Dermis microvascular lymphatic vessel endothelial cell (primary cell): ENCODE measurements around the gene UGGT2. TPM values are rescaled to one million over a fixed set of nuclear protein-coding genes. Genes with fewer than 3 reads are reported as not detected.
"Not testable (repeated sequence)": the region's sequence is repeated elsewhere in the genome, so short reads cannot be mapped to it uniquely, and the experiment has no call there.

Experiments used
- DNase-seq, 2 donors: peaks; one replicate each; pipeline versions ENCODE4 v3.0.0 to v3.0.0-alpha.2; 2010; ENCODE audit warnings: low read depth in 2 of 2
- total RNA-seq: library from RNA; depleted of rRNA; stranded (reverse); fragments of >200 nt; gene quantifications from 2 replicates; pipeline ENCODE4 v1.2.1, GENCODE V29; 2014

Gene UGGT2
- total RNA-seq, 1 donor from 2014 or later: 27.1 TPM

- no peak for DNase-seq
These were observed 71.1 kb downstream of the UGGT2 start for GRCh38 chr13:95982144-95982543.

GRCh38 chr13:95972651-95973050 lies 80.5 kb downstream of the UGGT2 start:
- DNase-seq: not testable (repeated sequence)

- no peak for DNase-seq
These were observed 82.3 kb downstream of the UGGT2 start for GRCh38 chr13:95970878-95971277.

GRCh38 chr13:95968906-95969305 lies 84.3 kb downstream of the UGGT2 start:
- no peak for DNase-seq

- DNase-seq: no peak
These were observed 95.9 kb downstream of the UGGT2 start for GRCh38 chr13:95957331-95957730.

GRCh38 chr13:95956589-95957148 lies 96.5 kb downstream of the UGGT2 start:
- DNase-seq: peak in 1 of 2 donors; percentile 12

GRCh38 chr13:95955719-95956118 lies 97.5 kb downstream of the UGGT2 start:
- no peak for DNase-seq

- no peak for DNase-seq
These were observed 97.9 kb downstream of the UGGT2 start for GRCh38 chr13:95955255-95955654.

GRCh38 chr13:95954266-95954665 lies 98.9 kb downstream of the UGGT2 start:
- DNase-seq: no peak

- no peak for DNase-seq
These were observed 103.1 kb downstream of the UGGT2 start for GRCh38 chr13:95950103-95950502.

- peak in 1 of 2 donors; percentile 24 for DNase-seq
These were observed 104.5 kb downstream of the UGGT2 start for GRCh38 chr13:95948656-95949055.

GRCh38 chr13:95937714-95938320 lies 115.4 kb downstream of the UGGT2 start:
- no peak for DNase-seq

- no peak for DNase-seq
These were observed 121.7 kb downstream of the UGGT2 start for GRCh38 chr13:95931300-95932025.

GRCh38 chr13:95929430-95929829 lies 123.8 kb downstream of the UGGT2 start:
- DNase-seq: no peak

GRCh38 chr13:95928367-95928906 lies 124.8 kb downstream of the UGGT2 start:
- DNase-seq: not testable (repeated sequence)

GRCh38 chr13:95926231-95926630 lies 127.0 kb downstream of the UGGT2 start:
- DNase-seq: no peak

GRCh38 chr13:95924389-95924994 lies 128.7 kb downstream of the UGGT2 start:
- peak in 1 of 2 donors; percentile 13 for DNase-seq

- DNase-seq: no peak
These were observed 131.7 kb downstream of the UGGT2 start for GRCh38 chr13:95921485-95921884.

- no peak for DNase-seq
These were observed 132.7 kb downstream of the UGGT2 start for GRCh38 chr13:95920485-95920884.

GRCh38 chr13:95918860-95919259 lies 134.3 kb downstream of the UGGT2 start:
- DNase-seq: no peak

- no peak for DNase-seq
These were observed 138.2 kb downstream of the UGGT2 start for GRCh38 chr13:95914991-95915501.

GRCh38 chr13:95906999-95907398 lies 146.2 kb downstream of the UGGT2 start:
- DNase-seq: no peak
